ENCODE results near the gene NPAS3. TPM values are rescaled to one million over a fixed set of nuclear protein-coding genes. Genes with fewer than 3 reads are reported as not detected.

Gene NPAS3
- total and polyA plus RNA-seq, 8 donors = 0.23 to 2.8 (median 1.4) TPM

- H3K9me3 ChIP-seq = no peaks in the 10 kb centered on the region
- H3K36me3 ChIP-seq = no peaks in the 10 kb centered on the region
- TF ChIP-seq CTCF (IDR thresholded peaks at IDR 0.05) = no peak
- DNase-seq = no peak
- intact Hi-C loops (cut with DNase I) = no loop called here
- WGBS, 2 donors = 22 to 34% methylated on average over 1 of the region's 1 CpG
- peak in 1 of 4 donors; percentile 12 for ATAC-seq
- H3K27ac ChIP-seq = no peak overlapping the region
- H3K4me1 ChIP-seq = no peaks in the 10 kb centered on the region
- H3K4me3 ChIP-seq = no peak overlapping the region
- H3K27me3 ChIP-seq = no peaks in the 10 kb centered on the region
- no peak for FAIRE-seq
These were observed 531.2 kb downstream of the NPAS3 start for GRCh38 chr14:33469898-33470297.

- no peaks in the 10 kb centered on the region for H3K9me3 ChIP-seq
- H3K4me1 ChIP-seq = no peaks in the 10 kb centered on the region
- no peak for FAIRE-seq
- DNase-seq = no peak
- intact Hi-C loops (cut with DNase I) = no loop called here
- H3K27me3 ChIP-seq = no peaks in the 10 kb centered on the region
- 98 to 99% methylated on average over 6 of the region's 6 CpGs for WGBS, 2 donors
- H3K4me3 ChIP-seq = no peak overlapping the region
- ATAC-seq = no peak
- H3K36me3 ChIP-seq = no peaks in the 10 kb centered on the region
- no peak for TF ChIP-seq CTCF (IDR thresholded peaks at IDR 0.05)
- no peak overlapping the region for H3K27ac ChIP-seq
These were observed 533.1 kb downstream of the NPAS3 start for GRCh38 chr14:33471776-33472175.

GRCh38 chr14:33475623-33476022 is 536.9 kb downstream of the NPAS3 start:
- H3K4me1 ChIP-seq = peaks cover 0 to 6% (median 6%) of the 10 kb centered on the region in 3 donors
- TF ChIP-seq CTCF (IDR thresholded peaks at IDR 0.05) = no peak
- no peak for FAIRE-seq
- no peak overlapping the region for H3K27ac ChIP-seq
- H3K9me3 ChIP-seq = no peaks in the 10 kb centered on the region
- ATAC-seq = peak in 2 of 4 donors; percentile 51 to 54
- H3K27me3 ChIP-seq = no peaks in the 10 kb centered on the region
- peak in 2 of 6 donors; percentile 10 to 20 for DNase-seq
- WGBS, 2 donors = 71 to 78% methylated on average over 4 of the region's 4 CpGs
- intact Hi-C loops (cut with DNase I) = no loop called here
- H3K4me3 ChIP-seq = no peak overlapping the region
- no peaks in the 10 kb centered on the region for H3K36me3 ChIP-seq

DNA sequence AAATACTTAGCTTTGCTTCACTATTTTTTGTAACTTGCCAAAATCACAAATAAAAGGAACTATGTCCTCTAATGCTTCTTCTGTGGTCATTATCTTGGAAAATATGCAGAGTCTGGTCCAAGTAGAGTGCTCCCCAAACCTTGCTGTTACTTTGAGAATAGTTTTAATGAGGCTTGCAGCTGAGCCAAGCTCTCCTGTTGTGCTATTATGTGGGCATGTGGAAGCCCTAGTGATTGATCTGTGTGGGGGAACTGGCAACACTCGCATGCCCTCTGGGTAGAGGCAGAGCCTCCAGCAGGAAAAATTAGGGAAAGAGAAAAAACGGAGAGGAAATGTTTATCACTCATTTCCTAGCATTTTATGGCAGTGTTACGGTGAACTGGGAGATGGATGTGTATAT is 539.1 kb downstream of the NPAS3 start:
- WGBS, 2 donors = 41 to 45% methylated on average over 3 of the region's 3 CpGs
- no peak overlapping the region for H3K27ac ChIP-seq

More for the DNA sequence above, 539.1 kb downstream of the NPAS3 start:
- H3K4me3 ChIP-seq = no peak overlapping the region
- no peaks in the 10 kb centered on the region for H3K9me3 ChIP-seq
- peaks cover 0 to 6% (median 6%) of the 10 kb centered on the region in 3 donors for H3K4me1 ChIP-seq
- DNase-seq (no peak), ATAC-seq (no peak), FAIRE-seq (no peak)
- H3K36me3 ChIP-seq = no peaks in the 10 kb centered on the region
- TF ChIP-seq CTCF (IDR thresholded peaks at IDR 0.05) = no peak
- intact Hi-C loops (cut with DNase I) = no loop called here
- no peaks in the 10 kb centered on the region for H3K27me3 ChIP-seq

Measured in pancreas (tissue), 10 donors.